GM12892 (cell line): Measurements from ENCODE around the gene SMIM32. TPM values are rescaled to one million over a fixed set of nuclear protein-coding genes. Genes with fewer than 3 reads are reported as not detected.

ENCODE experiments used
- DNase-seq: peaks from one replicate; pipeline ENCODE4 v3.0.0; 2011; ENCODE audit not compliant: insufficient read length
- FAIRE-seq: peaks from 2 replicates; lab custom pipeline; 2011; peaks lifted over from hg19 to GRCh38; lab: Jason Lieb, UNC
- POLR2A ChIP-seq: IDR thresholded peaks from 2 replicates; pipeline ENCODE4 v1.6.1; 2011; ENCODE audit warnings: low read depth, low read length, control low read depth
- POLR2AphosphoS5 ChIP-seq: IDR thresholded peaks from 2 replicates; pipeline ENCODE4 v1.6.1; 2011; ENCODE audit warnings: low read depth, low read length, control low read depth
- TAF1 ChIP-seq: IDR thresholded peaks from 2 replicates; pipeline ENCODE4 v1.6.1; 2011; ENCODE audit warnings: low read depth, mild to moderate bottlenecking, control low read depth, low read length, borderline replicate concordance
- polyA plus RNA-seq: library from polyadenylated mRNA; unstranded; fragments of >200 nt; gene quantifications from one replicate; pipeline ENCODE4 v1.2.1, GENCODE V29; 2012; ENCODE audit warnings: missing spikeins, inconsistent platforms; ENCODE audit not compliant: missing spikeins

SMIM32 gene
- not detected for polyA plus RNA-seq

- no peak for TF ChIP-seq POLR2A
- TF ChIP-seq POLR2AphosphoS5, result no peak
- no peak for TF ChIP-seq TAF1
- no peak for FAIRE-seq
- DNase-seq, result no peak
These were observed at the start of gene SMIM32 for GRCh38 chr5:136192526-136193321. TSS of gene SMIM32 (minus strand) at chr5:136193162. CDS start at chr5:136192524, 638 bp downstream.

GRCh38 chr5:136242611-136243010, 49.6 kb upstream of the SMIM32 start:
- FAIRE-seq (no peak), DNase-seq (no peak)
- TF ChIP-seq POLR2AphosphoS5, result no peak
- TF ChIP-seq POLR2A, result no peak
- TF ChIP-seq TAF1, result no peak

GRCh38 chr5:136242136-136242535, 49.2 kb upstream of the SMIM32 start:
- TF ChIP-seq POLR2A (no peak), POLR2AphosphoS5 (no peak), TAF1 (no peak)
- peak; percentile 21 for FAIRE-seq

GRCh38 chr5:136240894-136241293, 47.9 kb upstream of the SMIM32 start:
- no peak for TF ChIP-seq POLR2AphosphoS5
- TF ChIP-seq POLR2A, result no peak
- no peak for TF ChIP-seq TAF1
- no peak for DNase-seq
- no peak for FAIRE-seq

More at GRCh38 chr5:136242136-136242535, 49.2 kb upstream of the SMIM32 start:
- no peak for DNase-seq

- DNase-seq, result no peak
- TF ChIP-seq POLR2AphosphoS5 (no peak), TAF1 (no peak), POLR2A (no peak)
- no peak for FAIRE-seq
These were observed 43.6 kb upstream of the SMIM32 start for GRCh38 chr5:136236479-136237083.

GRCh38 chr5:136235321-136235720, 42.4 kb upstream of the SMIM32 start:
- DNase-seq (no peak), FAIRE-seq (no peak)
- TF ChIP-seq POLR2AphosphoS5 (no peak), TAF1 (no peak), POLR2A (no peak)

- DNase-seq (no peak), FAIRE-seq (peak; percentile 79)
- TF ChIP-seq POLR2A (no peak), POLR2AphosphoS5 (no peak), TAF1 (no peak)
These were observed 39.4 kb upstream of the SMIM32 start for GRCh38 chr5:136232316-136232715.

- FAIRE-seq, result no peak
- DNase-seq, result no peak
- no peak for TF ChIP-seq POLR2AphosphoS5
- TF ChIP-seq POLR2A, result no peak
- no peak for TF ChIP-seq TAF1
These were observed 37.2 kb upstream of the SMIM32 start for GRCh38 chr5:136230176-136230575.

- DNase-seq (no peak), FAIRE-seq (no peak)
- TF ChIP-seq POLR2A, result no peak
- TF ChIP-seq TAF1, result no peak
- TF ChIP-seq POLR2AphosphoS5, result no peak
These were observed 35.3 kb upstream of the SMIM32 start for GRCh38 chr5:136228136-136228757.

- FAIRE-seq (no peak), DNase-seq (no peak)
- TF ChIP-seq TAF1 (no peak), POLR2AphosphoS5 (no peak), POLR2A (no peak)
These were observed 33.4 kb upstream of the SMIM32 start for GRCh38 chr5:136226401-136226800.

- FAIRE-seq, result no peak
- TF ChIP-seq POLR2A, result no peak
- TF ChIP-seq TAF1, result no peak
- TF ChIP-seq POLR2AphosphoS5, result no peak
These were observed 32.8 kb upstream of the SMIM32 start for GRCh38 chr5:136225796-136226195.

More at GRCh38 chr5:136225796-136226195, 32.8 kb upstream of the SMIM32 start:
- no peak for DNase-seq
